D721Med (cell line): ENCODE results near the gene ZNF771.
A peak's percentile ranks its signal among the peaks of the same experiment; 100 is the strongest.

Experiments used
- DNase-seq: peaks from one replicate; pipeline ENCODE4 v3.0.0; 2011; ENCODE audit warnings: low spot score; ENCODE audit not compliant: insufficient read length
- FAIRE-seq: peaks from 2 replicates; lab custom pipeline; 2011; peaks lifted over from hg19 to GRCh38; lab: Jason Lieb, UNC
- CTCF ChIP-seq: IDR thresholded peaks from 2 replicates; pipeline ENCODE4 v1.5.1; 2012; ENCODE audit warnings: mild to moderate bottlenecking, control low read depth; ENCODE audit not compliant: insufficient read depth; ENCODE audit errors: missing control alignments

Gene ZNF771

GRCh38 chr16:30439720-30440348 lies 32.4 kb downstream of the ZNF771 start:
- no peak for FAIRE-seq
- no peak for TF ChIP-seq CTCF
- DNase-seq = no peak

DNA sequence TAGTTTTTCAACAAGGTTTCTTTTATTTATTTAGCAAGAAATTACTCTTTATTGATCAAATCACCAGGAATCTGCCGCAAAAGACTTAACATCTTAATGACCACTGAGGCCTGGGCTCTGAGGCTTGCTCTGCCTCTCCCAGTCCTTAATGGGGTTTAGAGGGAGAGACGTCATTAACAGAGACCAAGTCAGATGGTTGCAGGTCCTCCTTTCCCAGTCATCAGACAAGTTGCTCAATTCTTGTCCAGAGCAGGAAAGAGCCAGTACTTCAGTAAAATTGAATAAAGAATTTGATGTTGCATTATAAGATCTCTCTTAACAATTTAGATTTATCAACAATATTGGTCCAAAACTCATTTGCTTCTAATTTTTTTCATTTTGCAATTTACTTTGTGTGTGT lies 36.2 kb downstream of the ZNF771 start:
- DNase-seq = no peak
- no peak for TF ChIP-seq CTCF
- no peak for FAIRE-seq

GRCh38 chr16:30444231-30445148 lies 37.1 kb downstream of the ZNF771 start:
- no peak for FAIRE-seq
- no peak for TF ChIP-seq CTCF
- no peak for DNase-seq

DNA sequence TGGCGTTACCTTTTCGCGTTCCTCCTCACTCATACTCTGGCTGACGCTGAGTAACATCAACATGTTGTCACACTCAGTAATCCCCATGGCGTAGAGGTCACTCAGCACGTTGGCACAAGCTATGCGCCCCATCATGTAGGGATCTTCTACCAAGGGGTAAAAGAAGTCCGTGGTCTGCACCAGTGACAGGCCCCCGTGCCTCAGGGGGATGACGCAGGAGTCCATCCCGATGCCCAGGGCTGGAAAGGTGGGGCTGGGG lies 37.7 kb downstream of the ZNF771 start:
- FAIRE-seq (no peak), DNase-seq (no peak)
- TF ChIP-seq CTCF = no peak

DNA sequence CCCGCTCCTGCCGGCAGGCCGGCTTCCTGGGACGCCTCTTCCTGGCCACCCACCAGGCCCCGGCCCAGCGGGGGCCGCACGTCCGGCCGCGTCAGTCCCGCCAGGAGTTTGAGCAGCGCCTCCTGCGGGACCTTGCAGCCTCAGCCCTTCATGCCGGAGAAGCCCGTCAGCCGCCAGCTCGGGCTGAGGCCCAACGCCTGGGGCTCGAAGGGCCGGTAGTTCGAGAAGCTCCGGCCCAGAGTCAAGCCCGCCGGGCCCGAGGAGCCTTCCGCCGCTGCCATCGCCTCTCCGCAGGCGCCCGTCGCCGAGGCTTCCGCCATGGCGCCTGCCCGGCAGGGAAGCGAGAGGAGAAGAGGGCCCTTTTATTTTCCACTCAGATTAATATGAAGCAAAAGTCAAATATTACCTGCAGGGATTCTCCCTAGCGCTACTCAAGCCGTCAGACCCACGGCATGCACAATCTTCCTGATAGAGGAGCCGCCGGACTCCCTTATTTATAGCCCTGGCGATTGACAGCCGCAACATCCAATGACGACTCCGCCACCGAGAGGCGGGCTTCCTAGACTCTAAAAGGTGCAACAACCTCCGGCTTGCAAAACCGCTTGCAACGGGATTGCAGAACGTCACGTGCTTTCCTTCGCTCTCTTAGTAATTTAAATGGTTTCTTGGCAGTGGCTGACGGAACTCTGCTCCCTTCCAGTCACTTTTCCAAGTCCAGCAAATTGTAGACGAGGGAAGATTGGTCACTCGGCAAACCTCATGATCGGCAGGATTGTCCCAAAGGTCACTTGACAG lies 38.2 kb downstream of the ZNF771 start, which contains the start of gene SEPHS2:
TSS of gene SEPHS2 (minus strand) at position 467 of the 795 bp plus-strand sequence. CDS start at position 320, 147 bp downstream.
- no peak for TF ChIP-seq CTCF
- no peak for FAIRE-seq
- DNase-seq = peak; percentile 62

DNA sequence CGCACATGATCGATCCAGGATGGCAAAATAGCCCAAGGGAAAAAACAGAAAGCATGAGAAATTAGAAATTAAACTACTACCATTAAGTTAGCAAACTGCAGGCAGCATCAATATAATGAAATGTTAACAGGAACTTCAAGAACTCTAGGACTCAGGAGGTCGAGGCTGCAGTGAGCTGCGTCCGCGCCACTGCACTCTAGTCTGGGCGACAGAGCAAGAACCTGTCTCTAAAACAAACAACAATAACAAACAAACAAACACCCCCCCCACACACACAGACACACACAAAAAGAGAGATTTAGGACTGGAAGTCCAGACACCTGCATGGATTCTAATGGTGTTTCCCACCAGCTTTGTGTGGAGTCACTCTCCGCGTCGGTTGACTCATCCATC lies 38.8 kb downstream of the ZNF771 start:
- FAIRE-seq (no peak), DNase-seq (no peak)
- TF ChIP-seq CTCF = no peak
